ENCODE measurements around the gene RXRB. TPM values are rescaled to one million over a fixed set of nuclear protein-coding genes. Genes with fewer than 3 reads are reported as not detected.
A peak's percentile ranks its signal among the peaks of the same experiment; 100 is the strongest.

Gene RXRB
- total RNA-seq, 1 donor from 2014 or later, result 21.6 TPM

DNA sequence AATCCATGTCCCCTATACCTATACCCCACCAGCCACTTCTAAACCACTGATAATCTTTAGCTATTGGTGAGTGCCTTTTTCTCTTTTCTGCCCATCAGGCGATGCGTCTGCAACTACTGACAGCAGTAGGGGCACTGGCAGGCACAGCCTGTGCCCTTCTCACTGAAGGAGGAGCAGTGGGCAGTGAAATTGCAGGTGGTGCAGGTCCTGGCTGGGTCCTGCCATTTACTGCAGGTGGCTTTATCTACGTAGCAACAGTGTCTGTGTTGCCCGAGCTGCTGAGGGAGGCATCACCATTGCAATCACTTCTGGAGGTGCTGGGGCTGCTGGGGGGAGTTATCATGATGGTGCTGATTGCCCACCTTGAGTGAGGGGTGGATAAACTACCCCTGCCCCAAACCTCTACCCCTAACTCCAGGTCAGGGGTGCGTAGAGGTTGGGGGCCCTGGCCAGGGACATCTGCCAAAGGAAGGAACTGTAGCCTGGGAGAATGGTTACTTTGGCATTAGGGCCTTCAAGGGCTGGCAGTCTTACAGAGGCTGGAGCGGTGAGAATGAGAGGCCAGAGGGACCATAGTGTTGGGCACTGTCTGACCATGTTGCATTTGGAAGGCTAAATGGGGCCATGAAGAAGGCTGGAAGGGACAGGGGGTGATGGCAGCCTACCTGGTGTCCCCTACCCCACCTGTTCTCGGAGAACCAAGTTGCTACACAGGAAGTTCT, 3.1 kb upstream of the RXRB start:
- DNase-seq (ENCODE audit: low spot score in 2 of 2), result peak in 1 of 2 donors; percentile 50
- TF ChIP-seq, protein P1, sequence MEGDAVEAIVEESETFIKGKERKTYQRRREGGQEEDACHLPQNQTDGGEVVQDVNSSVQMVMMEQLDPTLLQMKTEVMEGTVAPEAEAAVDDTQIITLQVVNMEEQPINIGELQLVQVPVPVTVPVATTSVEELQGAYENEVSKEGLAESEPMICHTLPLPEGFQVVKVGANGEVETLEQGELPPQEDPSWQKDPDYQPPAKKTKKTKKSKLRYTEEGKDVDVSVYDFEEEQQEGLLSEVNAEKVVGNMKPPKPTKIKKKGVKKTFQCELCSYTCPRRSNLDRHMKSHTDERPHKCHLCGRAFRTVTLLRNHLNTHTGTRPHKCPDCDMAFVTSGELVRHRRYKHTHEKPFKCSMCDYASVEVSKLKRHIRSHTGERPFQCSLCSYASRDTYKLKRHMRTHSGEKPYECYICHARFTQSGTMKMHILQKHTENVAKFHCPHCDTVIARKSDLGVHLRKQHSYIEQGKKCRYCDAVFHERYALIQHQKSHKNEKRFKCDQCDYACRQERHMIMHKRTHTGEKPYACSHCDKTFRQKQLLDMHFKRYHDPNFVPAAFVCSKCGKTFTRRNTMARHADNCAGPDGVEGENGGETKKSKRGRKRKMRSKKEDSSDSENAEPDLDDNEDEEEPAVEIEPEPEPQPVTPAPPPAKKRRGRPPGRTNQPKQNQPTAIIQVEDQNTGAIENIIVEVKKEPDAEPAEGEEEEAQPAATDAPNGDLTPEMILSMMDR (IDR thresholded peaks at IDR 0.05), result no peak
- Histone ChIP-seq H3K4me3 (peak overlapping the region in 1 of 2 donors; percentile 59), H3K36me3 (peaks cover 18 to 21% of the 10 kb centered on the region in 2 donors), H3K27me3 (no peaks in the 10 kb centered on the region), H3K27ac (no peak overlapping the region), H3K9me3 (no peaks in the 10 kb centered on the region), H3K4me1 (peaks cover 11 to 39% of the 10 kb centered on the region in 2 donors)
- intact Hi-C loops (cut with DNase I), result loop anchor here (5.0 kb wide), 2 partner anchors 114 to 231 kb away; partner anchors contain the start of gene ZBTB22

- peak in 1 of 2 donors; percentile 56 for DNase-seq (ENCODE audit: low spot score in 2 of 2)
- TF ChIP-seq, protein P1 (IDR thresholded peaks at IDR 0.05), result no peak
- peak overlapping the region in 1 of 2 donors; percentile 91 for H3K4me3 ChIP-seq
- intact Hi-C loops (cut with DNase I), result loop anchor here (5.0 kb wide), 2 partner anchors 115 to 230 kb away; partner anchors contain the start of gene ZBTB22
- peaks cover 16 to 42% of the 10 kb centered on the region in 2 donors for H3K4me1 ChIP-seq
- no peaks in the 10 kb centered on the region for H3K9me3 ChIP-seq
- H3K27me3 ChIP-seq, result no peaks in the 10 kb centered on the region
- no peak overlapping the region for H3K27ac ChIP-seq
- H3K36me3 ChIP-seq, result peaks cover 18 to 21% of the 10 kb centered on the region in 2 donors
Measured at GRCh38 chr6:33202799-33203198, 2.3 kb upstream of the RXRB start.

- peaks cover 18 to 22% of the 10 kb centered on the region in 2 donors for H3K36me3 ChIP-seq
- no peaks in the 10 kb centered on the region for H3K9me3 ChIP-seq
- H3K4me1 ChIP-seq, result peaks cover 16 to 35% of the 10 kb centered on the region in 2 donors
- peak in 1 of 2 donors; percentile 37 for DNase-seq (ENCODE audit: low spot score in 2 of 2)
- intact Hi-C loops (cut with DNase I), result loop anchor here (5.0 kb wide), 2 partner anchors 115 to 230 kb away; partner anchors contain the start of gene ZBTB22
- TF ChIP-seq, protein P1 (IDR thresholded peaks at IDR 0.05), result no peak
- no peaks in the 10 kb centered on the region for H3K27me3 ChIP-seq
- H3K27ac ChIP-seq, result no peak overlapping the region
- peak overlapping the region; percentile 90 to 91 for H3K4me3 ChIP-seq
Measured at GRCh38 chr6:33201935-33202334, 1.5 kb upstream of the RXRB start.

DNA sequence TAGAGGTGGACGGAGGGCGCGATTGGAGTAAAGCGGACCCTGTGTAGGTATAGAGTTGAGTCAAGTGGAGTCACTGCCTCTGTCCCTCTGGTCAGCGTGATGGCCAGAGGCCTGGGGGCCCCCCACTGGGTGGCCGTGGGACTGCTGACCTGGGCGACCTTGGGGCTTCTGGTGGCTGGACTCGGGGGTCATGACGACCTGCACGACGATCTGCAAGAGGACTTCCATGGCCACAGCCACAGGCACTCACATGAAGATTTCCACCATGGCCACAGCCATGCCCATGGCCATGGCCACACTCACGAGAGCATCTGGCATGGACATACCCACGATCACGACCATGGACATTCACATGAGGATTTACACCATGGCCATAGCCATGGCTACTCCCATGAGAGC, 681 bp upstream of the RXRB start:
- intact Hi-C loops (cut with DNase I), result loop anchor here (5.0 kb wide), 2 partner anchors 116 to 229 kb away; partner anchors contain the start of gene ZBTB22
- Histone ChIP-seq H3K9me3 (no peaks in the 10 kb centered on the region), H3K27me3 (no peaks in the 10 kb centered on the region), H3K4me3 (peak overlapping the region; percentile 90 to 91), H3K4me1 (peaks cover 16 to 32% of the 10 kb centered on the region in 2 donors), H3K36me3 (peaks cover 22 to 28% of the 10 kb centered on the region in 2 donors), H3K27ac (peak overlapping the region; percentile 95 to 97)
- DNase-seq (ENCODE audit: low spot score in 2 of 2), result no peak
- TF ChIP-seq, protein P1 (IDR thresholded peaks at IDR 0.05), result peak in 1 of 3 experiments; percentile 13

GRCh38 chr6:33199687-33200218, 712 bp downstream of the RXRB start:
- peak overlapping the region; percentile 90 to 91 for H3K4me3 ChIP-seq
- intact Hi-C loops (cut with DNase I), result loop anchor here (1.0 to 5.0 kb wide), 6 partner anchors 9 to 227 kb away; partner anchors contain the start of genes RING1 and ZBTB22
- no peaks in the 10 kb centered on the region for H3K9me3 ChIP-seq
- peaks cover 16 to 28% of the 10 kb centered on the region in 2 donors for H3K4me1 ChIP-seq
- TF ChIP-seq, protein P1 (IDR thresholded peaks at IDR 0.05), result no peak
- no peaks in the 10 kb centered on the region for H3K27me3 ChIP-seq
- peak in 1 of 2 donors; percentile 82 for DNase-seq (ENCODE audit: low spot score in 2 of 2)
- peak overlapping the region; percentile 95 to 97 for H3K27ac ChIP-seq
- H3K36me3 ChIP-seq, result peaks cover 36 to 42% of the 10 kb centered on the region in 2 donors
